ENCODE measurements around the gene C4BPA.

DNA sequence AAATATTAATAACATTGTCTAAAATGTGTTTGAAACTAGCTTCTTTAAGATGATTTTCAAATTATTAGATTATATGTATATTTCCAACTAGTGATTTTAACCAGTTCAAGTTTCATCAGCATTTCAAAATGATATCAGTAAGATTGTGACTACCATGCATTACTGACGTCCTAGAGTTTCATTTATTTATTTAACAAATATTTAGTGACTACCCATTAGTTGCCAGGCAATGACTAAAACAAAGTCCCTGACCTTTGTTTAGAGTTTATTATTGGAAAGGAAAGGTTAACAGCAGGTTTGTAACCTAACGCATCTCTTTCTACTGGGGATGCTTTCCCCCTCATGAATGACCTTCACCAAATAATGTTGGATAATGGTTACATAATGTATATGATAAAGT lies 22.9 kb upstream of the C4BPA start:
- no peak for TF ChIP-seq POLR2A (IDR thresholded peaks at IDR 0.05; ENCODE audit: control extremely low read depth in 1 of 2, low read depth in 2 of 2, low read length in 2 of 2)
- TF ChIP-seq, protein P1, sequence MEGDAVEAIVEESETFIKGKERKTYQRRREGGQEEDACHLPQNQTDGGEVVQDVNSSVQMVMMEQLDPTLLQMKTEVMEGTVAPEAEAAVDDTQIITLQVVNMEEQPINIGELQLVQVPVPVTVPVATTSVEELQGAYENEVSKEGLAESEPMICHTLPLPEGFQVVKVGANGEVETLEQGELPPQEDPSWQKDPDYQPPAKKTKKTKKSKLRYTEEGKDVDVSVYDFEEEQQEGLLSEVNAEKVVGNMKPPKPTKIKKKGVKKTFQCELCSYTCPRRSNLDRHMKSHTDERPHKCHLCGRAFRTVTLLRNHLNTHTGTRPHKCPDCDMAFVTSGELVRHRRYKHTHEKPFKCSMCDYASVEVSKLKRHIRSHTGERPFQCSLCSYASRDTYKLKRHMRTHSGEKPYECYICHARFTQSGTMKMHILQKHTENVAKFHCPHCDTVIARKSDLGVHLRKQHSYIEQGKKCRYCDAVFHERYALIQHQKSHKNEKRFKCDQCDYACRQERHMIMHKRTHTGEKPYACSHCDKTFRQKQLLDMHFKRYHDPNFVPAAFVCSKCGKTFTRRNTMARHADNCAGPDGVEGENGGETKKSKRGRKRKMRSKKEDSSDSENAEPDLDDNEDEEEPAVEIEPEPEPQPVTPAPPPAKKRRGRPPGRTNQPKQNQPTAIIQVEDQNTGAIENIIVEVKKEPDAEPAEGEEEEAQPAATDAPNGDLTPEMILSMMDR (IDR thresholded peaks at IDR 0.05; ENCODE audit: control extremely low read depth in 1 of 3, insufficient read depth in 1 of 3, low read depth in 1 of 3, low read length in 3 of 3), result no peak
- TF ChIP-seq BRCA1 (IDR thresholded peaks at IDR 0.05; ENCODE audit: low read depth, low read length), result no peak
- no peak for TF ChIP-seq JUND (IDR thresholded peaks at IDR 0.05; ENCODE audit: low read length)
- TF ChIP-seq, protein P2, sequence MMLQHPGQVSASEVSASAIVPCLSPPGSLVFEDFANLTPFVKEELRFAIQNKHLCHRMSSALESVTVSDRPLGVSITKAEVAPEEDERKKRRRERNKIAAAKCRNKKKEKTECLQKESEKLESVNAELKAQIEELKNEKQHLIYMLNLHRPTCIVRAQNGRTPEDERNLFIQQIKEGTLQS (IDR thresholded peaks at IDR 0.05; ENCODE audit: insufficient read depth, low read depth, low read length), result no peak
- TF ChIP-seq EZH2 (IDR thresholded peaks at IDR 0.05; ENCODE audit: low read depth, low read length, severe bottlenecking), result no peak
